Fibroblast of skin of right quadriceps (primary cell): ENCODE results near the gene MRGPRF.
A peak's percentile ranks its signal among the peaks of the same experiment; 100 is the strongest.
"Not testable (repeated sequence)": the region's sequence is repeated elsewhere in the genome, so short reads cannot be mapped to it uniquely, and the experiment has no call there.

ENCODE experiments used
- DNase-seq: peaks from one replicate; pipeline ENCODE4 v3.0.0-alpha.2; 2013

Gene MRGPRF

DNA sequence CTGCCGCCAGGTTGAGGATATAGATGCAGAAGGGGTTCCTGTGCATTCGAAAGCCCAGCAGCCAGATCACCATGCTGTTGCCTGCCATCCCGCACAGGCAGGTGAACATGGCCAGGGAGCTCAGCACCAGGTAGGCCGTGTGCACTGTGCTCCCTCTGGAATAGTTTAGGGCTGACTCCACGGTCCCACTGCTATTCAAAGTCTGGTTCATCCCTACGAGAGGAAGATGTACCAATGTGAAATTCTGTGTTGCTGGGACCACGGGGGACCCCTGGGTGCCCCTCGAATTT lies 32.3 kb downstream of the MRGPRF start, which contains the start of gene MRGPRD:
MRGPRD (minus strand) TSS at position 211 of the 290 bp plus-strand sequence; CDS start at position 211, 0 bp downstream.
- no peak for DNase-seq

DNA sequence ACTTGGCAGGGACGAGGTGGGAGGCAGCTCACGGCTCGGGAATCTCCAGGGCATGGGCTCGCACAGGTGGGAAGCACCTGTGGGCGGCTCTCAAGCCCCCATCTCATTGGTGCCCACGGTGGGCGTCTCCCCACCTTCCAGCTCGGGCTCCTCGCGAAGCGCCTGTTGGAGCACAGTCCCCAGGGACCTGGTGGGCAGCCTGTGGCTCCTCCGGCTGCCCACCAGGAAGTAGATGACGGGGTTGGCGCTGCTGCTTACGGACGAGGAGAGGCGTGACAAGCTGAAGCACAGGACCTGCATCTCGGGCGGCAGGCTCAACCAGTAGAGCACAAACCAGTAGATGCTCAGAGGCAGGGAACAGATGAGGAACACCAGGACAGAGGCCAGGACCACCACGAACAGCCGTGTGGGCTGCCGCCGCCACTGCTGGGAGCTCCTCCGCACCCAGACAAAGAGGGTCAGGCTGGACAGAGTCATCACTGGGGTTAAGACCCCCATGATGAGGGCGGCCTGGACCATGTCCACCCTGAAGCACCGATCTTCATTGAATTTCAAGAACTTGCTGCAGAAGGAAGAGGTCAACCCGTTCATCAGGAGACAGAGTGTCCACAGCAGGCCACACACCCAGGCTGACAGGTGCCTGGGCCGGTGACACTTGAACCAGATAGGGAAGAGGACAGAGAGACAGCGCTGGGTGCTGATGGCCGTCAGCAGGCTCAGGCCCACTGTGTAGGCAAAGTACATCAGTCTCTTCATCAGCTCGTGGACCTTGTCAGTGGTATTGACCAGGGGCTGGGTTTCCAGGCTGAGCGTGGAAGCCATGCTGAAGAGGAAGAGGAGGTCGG lies 32.9 kb downstream of the MRGPRF start:
- no peak for DNase-seq

GRCh38 chr11:68978931-68979594 lies 34.0 kb downstream of the MRGPRF start:
- DNase-seq = no peak

GRCh38 chr11:68978626-68978930 lies 34.5 kb downstream of the MRGPRF start:
- DNase-seq = no peak

GRCh38 chr11:68977781-68978625 lies 35.0 kb downstream of the MRGPRF start:
- no peak for DNase-seq

GRCh38 chr11:68976563-68976962 lies 36.5 kb downstream of the MRGPRF start:
- peak; percentile 26 for DNase-seq

DNA sequence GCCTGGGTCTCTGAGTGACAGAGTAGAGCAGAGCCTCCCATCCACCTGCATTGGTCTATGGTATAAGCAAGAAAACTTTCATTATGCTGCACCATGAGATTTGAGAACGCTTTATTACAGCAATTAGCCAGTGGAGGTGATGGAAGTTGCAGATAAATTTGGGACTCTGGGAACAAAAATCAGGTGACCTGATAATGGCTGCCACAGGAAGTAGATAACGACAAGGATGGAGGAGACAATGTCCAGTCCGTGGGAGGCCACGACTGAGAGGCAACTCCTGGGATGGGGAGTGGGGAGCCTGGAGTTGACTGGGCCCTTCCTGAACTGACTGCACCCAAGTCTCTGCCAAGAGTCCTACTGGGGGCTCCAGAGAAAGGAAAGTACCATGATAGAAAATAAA lies 37.0 kb downstream of the MRGPRF start:
- DNase-seq = no peak

DNA sequence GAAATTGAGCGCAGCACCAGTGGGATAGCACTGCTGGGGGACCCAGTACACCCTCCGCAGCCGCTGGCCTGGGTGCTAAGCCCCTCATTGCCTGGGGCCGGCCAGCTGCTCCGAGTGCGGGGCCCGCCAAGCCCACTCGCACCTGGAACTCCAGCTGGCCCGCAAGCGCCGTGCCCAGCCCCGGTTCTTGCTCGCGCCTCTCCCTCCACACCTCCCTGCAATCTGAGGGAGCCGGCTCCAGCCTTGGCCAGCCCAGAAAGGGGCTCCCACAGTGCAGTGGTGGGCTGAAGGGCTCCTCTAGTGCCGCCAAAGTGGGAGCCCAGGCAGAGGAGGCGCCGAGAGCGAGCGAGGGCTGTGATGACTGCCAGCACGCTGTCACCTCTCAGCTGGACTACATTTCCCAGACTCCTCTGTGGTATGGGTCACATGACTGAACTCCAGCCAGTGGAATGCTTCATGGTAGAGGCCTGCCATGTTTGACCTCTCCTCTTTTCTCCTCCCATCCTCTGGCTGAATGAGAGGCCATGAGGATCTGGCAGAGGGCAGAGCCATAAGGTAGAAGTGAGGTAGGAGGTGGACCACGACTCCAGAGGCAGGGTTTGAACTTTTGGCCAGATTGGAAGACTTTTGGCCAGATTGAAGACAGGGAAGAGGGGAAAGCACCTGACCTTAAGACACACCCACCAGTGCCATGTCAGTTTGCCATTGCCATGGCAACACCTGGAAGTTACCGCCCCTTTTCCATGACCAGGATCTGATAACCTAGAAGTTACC lies 38.4 kb downstream of the MRGPRF start:
- no peak for DNase-seq

DNA sequence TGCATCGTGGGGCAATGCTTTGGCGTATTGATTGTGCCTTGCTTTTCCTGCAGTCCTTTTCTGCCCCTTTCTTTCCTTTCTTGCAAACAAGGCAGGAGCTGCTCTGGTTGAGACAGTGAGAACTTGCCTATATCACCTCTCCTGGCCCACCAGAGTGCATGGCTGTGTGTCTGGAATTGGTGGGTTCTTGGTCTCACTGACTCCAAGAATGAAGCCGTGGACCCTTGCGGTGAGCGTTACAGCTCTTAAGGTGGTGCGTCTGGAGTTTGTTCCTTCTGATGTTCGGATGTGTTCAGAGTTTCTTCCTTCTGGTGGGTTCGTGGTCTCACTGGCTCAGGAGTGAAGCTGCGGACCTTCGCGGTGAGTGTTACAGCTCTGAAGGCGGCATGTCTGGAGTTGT lies 39.3 kb downstream of the MRGPRF start:
- DNase-seq = not testable (repeated sequence)

DNA sequence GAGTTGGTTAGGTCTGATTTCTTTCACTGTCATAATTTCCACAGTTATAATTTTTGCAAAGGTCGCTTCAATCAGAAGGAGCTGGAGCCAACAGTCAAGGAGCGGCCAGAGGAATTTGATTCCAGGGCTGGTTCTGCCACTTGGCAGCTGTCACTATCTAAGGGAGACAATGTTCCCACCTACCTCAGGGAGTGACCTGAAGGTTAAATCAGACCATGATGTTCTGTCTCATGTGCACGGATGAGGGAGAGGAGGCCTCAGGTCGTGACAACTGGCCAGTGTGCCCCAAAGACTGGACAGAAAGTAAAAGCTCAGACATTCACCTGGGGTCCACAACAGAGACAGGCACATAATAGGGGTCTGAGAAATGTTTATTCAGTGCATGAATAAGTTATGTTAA lies 39.8 kb downstream of the MRGPRF start:
- no peak for DNase-seq

- no peak for DNase-seq
Observed at GRCh38 chr11:68970921-68971636, 42.0 kb downstream of the MRGPRF start.

- no peak for DNase-seq
Observed at GRCh38 chr11:68969386-68969785, 43.7 kb downstream of the MRGPRF start.

GRCh38 chr11:68968306-68969250 lies 44.5 kb downstream of the MRGPRF start:
- DNase-seq = no peak

- no peak for DNase-seq
Observed at GRCh38 chr11:68966894-68967780, 45.9 kb downstream of the MRGPRF start.

GRCh38 chr11:68965901-68966853 lies 46.9 kb downstream of the MRGPRF start:
- DNase-seq = no peak

GRCh38 chr11:68963779-68964178 lies 49.3 kb downstream of the MRGPRF start:
- no peak for DNase-seq

- no peak for DNase-seq
Observed at GRCh38 chr11:68962527-68963250, 50.4 kb downstream of the MRGPRF start.

- DNase-seq = no peak
Observed at GRCh38 chr11:68961245-68961644, 51.8 kb downstream of the MRGPRF start.
